Dedifferentiated amniotic fluid mesenchymal stem cell (primary cell): ENCODE results near the gene C10orf53.
"Not testable (repeated sequence)": the region's sequence is repeated elsewhere in the genome, so short reads cannot be mapped to it uniquely, and the experiment has no call there.

Source experiments
- DNase-seq: peaks from one replicate; pipeline ENCODE4 v3.0.0-alpha.2; 2016; ENCODE audit errors: extremely low spot score

C10orf53 gene

GRCh38 chr10:49652421-49653272, 26.8 kb upstream of the C10orf53 start:
- no peak for DNase-seq

GRCh38 chr10:49653273-49653929, 26.1 kb upstream of the C10orf53 start:
- no peak for DNase-seq

DNA sequence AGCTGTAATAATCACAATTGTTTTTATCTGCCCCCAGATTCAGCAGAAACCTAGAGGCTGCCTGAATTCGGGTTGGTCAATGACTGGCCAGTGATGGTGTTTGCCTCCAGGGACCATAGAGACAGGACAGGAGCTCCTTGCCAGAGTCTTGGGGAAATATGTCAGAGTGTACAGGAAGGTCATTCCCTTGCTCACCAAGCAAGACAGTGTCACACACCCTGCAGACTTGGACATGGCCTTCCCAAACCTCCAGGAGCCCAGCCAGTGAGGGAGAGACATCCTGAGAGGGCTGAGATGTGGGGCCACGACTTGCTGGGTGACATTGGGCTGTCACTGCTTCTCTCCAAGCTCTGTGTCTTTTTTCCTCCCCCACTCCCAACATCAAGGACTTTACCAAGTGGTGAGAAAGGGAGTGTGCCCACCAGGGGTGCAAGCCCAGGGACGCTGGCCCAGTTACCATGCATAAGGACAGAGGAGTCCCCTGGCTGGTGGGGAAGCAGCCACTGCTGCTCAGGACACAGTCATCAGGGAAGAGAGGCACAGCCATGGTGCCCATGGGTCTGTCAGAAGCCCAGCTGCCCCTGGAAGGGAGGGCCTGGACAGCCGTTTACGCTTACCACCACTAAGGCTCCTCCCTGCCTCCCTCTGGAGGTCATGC, 25.3 kb upstream of the C10orf53 start:
- no peak for DNase-seq

- DNase-seq, result no peak
Observed at GRCh38 chr10:49655099-49655498, 24.4 kb upstream of the C10orf53 start.

GRCh38 chr10:49656845-49657493, 22.5 kb upstream of the C10orf53 start:
- DNase-seq, result no peak

GRCh38 chr10:49657606-49658005, 21.8 kb upstream of the C10orf53 start:
- no peak for DNase-seq

- no peak for DNase-seq
Observed at GRCh38 chr10:49661140-49661856, 18.2 kb upstream of the C10orf53 start.

GRCh38 chr10:49662169-49662830, 17.2 kb upstream of the C10orf53 start:
- DNase-seq, result no peak

- DNase-seq, result no peak
Observed at GRCh38 chr10:49663596-49663995, 15.9 kb upstream of the C10orf53 start.

GRCh38 chr10:49664006-49664841, 15.2 kb upstream of the C10orf53 start:
- DNase-seq, result no peak

DNA sequence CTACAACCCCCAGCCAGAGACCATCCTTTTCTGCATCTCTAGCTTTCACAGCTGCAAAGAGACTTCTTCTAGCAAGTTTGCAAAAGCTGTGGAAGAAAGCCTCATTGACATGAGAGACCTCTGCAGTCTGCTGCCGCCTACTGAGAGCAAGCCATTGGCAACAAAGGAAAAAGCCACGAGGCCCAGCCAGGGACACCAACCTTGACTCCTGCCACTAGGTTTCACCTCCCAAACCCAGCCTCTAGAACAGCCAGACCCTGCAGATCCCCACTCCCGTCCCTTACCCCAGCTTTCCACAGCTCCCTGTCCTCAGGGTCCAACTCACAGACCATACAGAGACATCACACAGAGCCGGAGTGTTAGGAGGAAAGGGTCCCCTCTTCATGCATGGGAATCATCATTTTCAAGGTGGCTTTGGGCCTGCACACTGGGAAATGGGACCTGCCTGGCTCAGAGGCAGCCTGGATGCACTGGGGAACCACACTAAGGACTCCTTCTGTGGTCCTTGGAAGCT, 14.6 kb upstream of the C10orf53 start:
- no peak for DNase-seq

DNA sequence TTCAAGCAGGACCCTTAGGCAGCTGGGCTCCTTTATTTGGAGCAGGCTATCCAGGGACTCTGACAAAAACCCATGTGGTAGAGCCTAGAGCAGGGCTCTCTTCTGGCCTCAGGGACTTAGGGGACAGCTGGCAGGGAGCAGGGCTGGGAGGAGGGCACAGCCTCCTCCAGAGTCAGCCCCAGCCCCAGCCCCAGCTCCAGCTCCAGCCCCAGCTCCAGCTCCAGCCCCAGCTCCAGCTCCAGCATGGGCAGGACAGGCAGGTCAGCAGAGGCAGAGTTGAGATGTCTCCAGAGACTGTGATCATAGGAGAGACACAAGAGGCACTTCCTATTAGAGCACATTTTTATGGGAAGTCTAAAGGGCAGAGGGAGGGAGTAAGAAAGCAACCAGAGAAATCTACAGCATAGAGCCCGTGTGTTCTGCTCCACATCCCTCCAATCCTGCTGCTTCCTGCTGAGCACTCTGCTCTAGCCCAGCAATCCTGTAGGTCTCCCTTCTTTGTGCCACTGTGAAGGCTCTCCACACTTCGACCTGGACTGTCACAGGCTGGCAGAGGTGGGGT, 13.3 kb upstream of the C10orf53 start:
- DNase-seq, result no peak

DNA sequence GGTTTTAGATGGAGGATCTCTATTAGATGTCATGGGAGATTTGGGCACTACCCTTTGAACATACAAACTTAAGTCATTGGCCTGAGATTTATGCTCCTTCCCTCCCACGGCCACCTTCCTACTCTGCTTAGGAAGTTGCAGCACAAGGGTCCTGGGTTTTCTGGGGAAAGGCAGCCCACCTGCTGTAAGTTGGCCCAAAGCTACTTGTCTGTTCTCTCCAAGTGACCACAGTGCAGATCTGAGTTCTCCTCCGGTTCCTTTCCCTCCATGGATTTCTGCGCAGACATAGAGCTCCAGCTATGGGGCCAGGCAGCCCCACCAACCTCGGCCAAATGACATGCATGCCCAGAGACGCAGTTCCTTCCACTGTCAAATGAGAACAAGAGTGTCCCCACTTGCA, 12.8 kb upstream of the C10orf53 start:
- no peak for DNase-seq

DNA sequence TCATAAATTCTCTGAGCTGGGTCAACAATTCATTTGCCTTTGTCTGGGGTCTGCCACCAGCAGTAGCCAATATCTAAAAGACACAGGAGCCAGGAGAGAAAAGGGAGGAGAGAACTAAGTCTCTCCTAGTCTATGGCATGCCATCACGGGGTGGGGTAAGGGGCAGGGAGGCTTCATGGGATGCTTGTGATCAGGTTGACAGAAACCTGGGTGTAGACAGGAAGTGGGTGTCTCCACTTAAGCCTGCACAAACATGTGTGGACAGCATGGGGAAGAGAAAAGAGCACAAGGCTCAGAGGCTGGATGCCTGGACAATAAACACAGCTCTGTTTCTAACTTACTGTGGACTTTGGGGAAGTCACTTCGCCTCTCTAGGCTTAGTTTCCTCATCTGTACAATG, 11.5 kb upstream of the C10orf53 start:
- no peak for DNase-seq

DNA sequence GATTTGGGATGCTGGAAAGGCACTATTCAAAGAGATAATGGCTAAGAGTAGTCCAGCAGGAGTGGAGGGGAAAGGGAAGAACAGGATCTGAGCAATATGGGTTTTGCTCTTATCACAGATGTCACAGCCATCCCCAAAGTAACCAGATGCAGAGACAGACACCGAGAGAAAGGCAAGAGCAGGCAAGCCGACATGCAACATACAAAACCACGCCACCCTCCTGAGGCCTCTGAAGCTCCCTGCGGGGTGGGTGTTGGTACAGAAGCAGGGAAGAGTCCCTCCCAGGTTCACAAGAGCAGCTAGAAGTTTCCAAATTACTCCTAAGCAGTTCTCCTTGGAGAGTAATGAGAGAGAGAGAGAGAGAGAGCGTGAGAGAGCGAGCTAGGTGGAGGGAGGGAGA, 10.8 kb upstream of the C10orf53 start:
- no peak for DNase-seq

GRCh38 chr10:49678827-49679479, 498 bp upstream of the C10orf53 start:
- no peak for DNase-seq

GRCh38 chr10:49682449-49682848, 3.0 kb downstream of the C10orf53 start:
- DNase-seq, result not testable (repeated sequence)

DNA sequence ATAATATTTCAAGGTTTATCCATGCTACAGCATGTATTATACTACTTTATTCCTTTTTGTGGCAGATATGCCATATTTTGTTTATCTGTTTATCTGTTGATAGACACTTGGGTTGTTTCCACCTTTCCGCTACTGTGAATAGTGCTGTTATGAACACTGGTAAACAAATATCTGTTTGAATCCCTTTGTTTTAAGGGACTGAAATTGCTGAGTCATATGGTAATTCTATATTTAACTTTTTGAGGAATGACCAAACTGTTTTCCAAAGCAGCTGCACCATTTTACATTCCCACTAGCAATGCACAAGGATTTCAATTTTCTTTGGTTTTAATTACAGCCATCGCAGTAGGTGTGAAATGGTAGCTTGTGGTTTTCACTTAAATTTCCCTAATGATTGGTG, 3.4 kb downstream of the C10orf53 start:
- DNase-seq, result no peak

DNA sequence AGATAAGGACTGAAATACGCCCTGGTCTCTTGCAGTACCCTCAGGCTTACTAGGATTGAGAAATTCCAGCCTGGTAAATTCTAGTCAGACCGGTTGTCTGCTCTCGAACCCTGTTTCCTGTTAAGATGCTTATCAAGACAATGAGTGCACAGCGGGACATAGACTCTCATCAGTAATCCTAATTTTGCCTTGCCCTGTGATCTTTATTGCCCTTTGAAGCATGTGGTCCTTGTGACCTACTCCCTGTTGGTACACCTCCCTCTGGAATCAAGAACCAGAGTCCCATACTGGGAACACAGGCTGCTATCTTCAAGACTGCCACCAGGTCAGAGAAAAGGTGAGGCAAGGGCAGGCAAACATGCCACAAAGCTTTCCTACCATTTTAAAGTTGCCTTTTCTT, 7.2 kb downstream of the C10orf53 start:
- DNase-seq, result no peak
